Neuron (in vitro differentiated cells): Measurements from ENCODE around the gene ZC3H14.

Experiments
- H2AFZ ChIP-seq: one replicate; pipeline ENCODE4 v1.6.1; 2013; ENCODE audit warnings: low read depth, mild to moderate bottlenecking, inconsistent platforms, low read length, moderate library complexity
- H3K27me3 ChIP-seq: one replicate; pipeline ENCODE4 v1.6.1; 2013; ENCODE audit warnings: low read length; ENCODE audit not compliant: insufficient read depth
- H3K36me3 ChIP-seq: one replicate; pipeline ENCODE4 v1.6.1; 2013; ENCODE audit warnings: low read length; ENCODE audit not compliant: insufficient read depth
- H3K4me1 ChIP-seq: one replicate; pipeline ENCODE4 v1.6.1; 2013; ENCODE audit warnings: low read length; ENCODE audit not compliant: insufficient read depth
- H3K4me3 ChIP-seq: 2 replicates; pipeline ENCODE4 v1.5.1; 2013; ENCODE audit warnings: mild to moderate bottlenecking, low read length, moderate library complexity
- H3K9me3 ChIP-seq: one replicate; pipeline ENCODE4 v1.6.1; 2013; ENCODE audit warnings: low read length

ZC3H14 gene

DNA sequence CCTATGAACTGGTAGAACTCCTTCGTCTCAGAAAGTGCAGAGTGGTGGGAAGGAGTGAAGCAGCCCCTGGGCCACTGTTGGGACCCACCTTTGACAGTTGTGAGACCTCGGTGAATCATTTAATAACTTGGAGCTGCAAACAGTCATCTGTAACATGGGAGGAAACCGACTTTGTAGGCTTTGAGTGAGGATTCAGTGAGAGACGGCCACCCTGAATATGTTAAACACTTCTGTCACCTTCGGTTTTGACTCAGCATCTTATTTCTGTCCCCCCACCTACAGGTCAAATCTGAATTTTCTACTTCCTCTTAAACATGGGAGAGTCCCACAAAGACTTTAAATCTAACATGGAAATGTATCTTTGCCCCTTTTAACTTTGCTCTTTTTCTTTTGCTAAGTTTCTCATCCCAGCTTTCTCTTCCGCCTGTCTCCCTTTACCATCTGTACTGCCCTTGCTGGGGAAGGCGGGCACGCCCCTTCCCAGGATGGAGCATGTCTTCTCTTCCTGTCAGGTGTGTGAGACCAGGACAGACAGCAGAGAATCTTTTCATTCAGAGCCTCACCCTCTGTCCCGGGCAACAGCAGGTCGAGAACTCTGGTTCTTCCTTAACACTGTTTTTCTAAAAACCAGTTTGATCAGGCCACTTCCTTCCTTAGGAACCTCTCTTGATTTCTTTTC lies 37.1 kb downstream of the ZC3H14 start:
- no peaks in the 10 kb centered on the region for H3K4me1 ChIP-seq
- peaks cover 95% of the 10 kb centered on the region for H3K36me3 ChIP-seq
- H3K4me3 ChIP-seq, result no peak overlapping the region
- no peaks in the 10 kb centered on the region for H3K27me3 ChIP-seq
- no peaks in the 10 kb centered on the region for H3K9me3 ChIP-seq
- H2AFZ ChIP-seq, result no peak overlapping the region

GRCh38 chr14:88604212-88604611 lies 41.4 kb downstream of the ZC3H14 start:
- Histone ChIP-seq H2AFZ (no peak overlapping the region), H3K4me1 (no peaks in the 10 kb centered on the region), H3K36me3 (peaks cover 94% of the 10 kb centered on the region), H3K4me3 (no peak overlapping the region), H3K9me3 (no peaks in the 10 kb centered on the region), H3K27me3 (no peaks in the 10 kb centered on the region)

DNA sequence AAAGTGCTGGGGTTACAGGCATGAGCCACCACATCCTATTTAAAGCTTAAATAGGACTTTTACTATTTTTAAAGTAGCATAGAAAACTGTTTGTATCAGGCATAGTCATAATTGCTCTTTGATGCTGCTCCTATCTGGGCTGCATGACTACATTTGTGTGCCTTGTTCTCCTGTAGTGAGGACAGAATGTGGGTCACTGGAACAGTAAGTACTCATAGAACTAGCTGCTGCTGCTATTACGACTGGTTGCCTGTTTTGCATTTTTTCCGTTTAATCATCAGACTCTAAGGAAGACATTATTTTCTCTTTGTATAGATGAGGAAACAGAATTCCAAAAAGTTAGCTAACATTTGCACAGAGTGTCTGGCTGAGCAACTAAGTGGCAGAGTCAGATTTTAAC lies 42.8 kb downstream of the ZC3H14 start:
- Histone ChIP-seq H3K4me1 (no peaks in the 10 kb centered on the region), H3K9me3 (no peaks in the 10 kb centered on the region), H3K27me3 (no peaks in the 10 kb centered on the region), H3K4me3 (no peak overlapping the region), H3K36me3 (peaks cover 93% of the 10 kb centered on the region), H2AFZ (no peak overlapping the region)

DNA sequence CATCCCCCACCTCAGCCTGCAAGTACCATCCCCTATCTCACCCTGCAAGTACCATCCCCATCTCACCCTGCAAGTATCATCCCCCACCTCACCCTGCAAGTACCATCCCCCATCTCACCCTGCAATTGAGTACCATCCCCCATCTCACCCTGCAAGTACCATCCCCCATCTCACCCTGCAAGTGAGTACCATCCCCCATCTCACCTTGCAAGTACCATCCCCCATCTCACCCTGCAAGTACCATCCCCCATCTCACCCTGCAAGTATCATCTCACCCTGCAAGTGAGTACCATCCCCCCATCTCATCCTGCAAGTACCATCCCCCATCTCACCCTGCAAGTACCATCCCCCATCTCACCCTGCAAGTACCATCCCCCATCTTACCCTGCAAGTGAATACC lies 45.0 kb downstream of the ZC3H14 start:
- H3K27me3 ChIP-seq, result no peaks in the 10 kb centered on the region
- no peak overlapping the region for H3K4me3 ChIP-seq
- H3K9me3 ChIP-seq, result no peaks in the 10 kb centered on the region
- no peaks in the 10 kb centered on the region for H3K4me1 ChIP-seq
- no peak overlapping the region for H2AFZ ChIP-seq
- H3K36me3 ChIP-seq, result peaks cover 92% of the 10 kb centered on the region

DNA sequence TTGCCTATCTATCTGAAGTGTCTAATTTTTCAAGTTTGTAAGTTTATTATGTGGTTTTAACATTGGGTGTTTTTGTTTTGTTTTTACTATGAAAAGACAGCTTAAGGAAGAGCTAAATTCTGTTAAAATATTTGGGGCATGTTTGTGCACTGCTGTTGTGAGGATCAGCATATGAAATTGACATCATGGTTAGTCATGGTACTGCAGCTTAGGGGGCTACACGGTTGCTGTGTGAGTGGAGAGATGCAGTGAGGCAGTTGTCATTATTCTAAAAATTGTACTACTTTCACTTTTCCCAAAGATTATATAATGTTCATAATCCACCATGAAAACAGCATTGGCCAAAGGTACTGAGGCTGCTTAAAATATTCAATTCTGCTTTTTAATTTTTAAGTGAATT lies 49.0 kb downstream of the ZC3H14 start:
- Histone ChIP-seq H3K36me3 (peaks cover 74% of the 10 kb centered on the region), H2AFZ (no peak overlapping the region), H3K4me1 (no peaks in the 10 kb centered on the region), H3K27me3 (no peaks in the 10 kb centered on the region), H3K4me3 (no peak overlapping the region), H3K9me3 (no peaks in the 10 kb centered on the region)

- H3K36me3 ChIP-seq, result peaks cover 63% of the 10 kb centered on the region
- H3K4me3 ChIP-seq, result no peak overlapping the region
- no peak overlapping the region for H2AFZ ChIP-seq
Measured at GRCh38 chr14:88612981-88613380, 50.1 kb downstream of the ZC3H14 start.

GRCh38 chr14:88613552-88614010 lies 50.7 kb downstream of the ZC3H14 start:
- H3K9me3 ChIP-seq, result no peaks in the 10 kb centered on the region
- H3K27me3 ChIP-seq, result no peaks in the 10 kb centered on the region
- H3K36me3 ChIP-seq, result peaks cover 57% of the 10 kb centered on the region

More at GRCh38 chr14:88612981-88613380, 50.1 kb downstream of the ZC3H14 start:
- H3K9me3 ChIP-seq, result no peaks in the 10 kb centered on the region
- H3K4me1 ChIP-seq, result no peaks in the 10 kb centered on the region
- H3K27me3 ChIP-seq, result no peaks in the 10 kb centered on the region

DNA sequence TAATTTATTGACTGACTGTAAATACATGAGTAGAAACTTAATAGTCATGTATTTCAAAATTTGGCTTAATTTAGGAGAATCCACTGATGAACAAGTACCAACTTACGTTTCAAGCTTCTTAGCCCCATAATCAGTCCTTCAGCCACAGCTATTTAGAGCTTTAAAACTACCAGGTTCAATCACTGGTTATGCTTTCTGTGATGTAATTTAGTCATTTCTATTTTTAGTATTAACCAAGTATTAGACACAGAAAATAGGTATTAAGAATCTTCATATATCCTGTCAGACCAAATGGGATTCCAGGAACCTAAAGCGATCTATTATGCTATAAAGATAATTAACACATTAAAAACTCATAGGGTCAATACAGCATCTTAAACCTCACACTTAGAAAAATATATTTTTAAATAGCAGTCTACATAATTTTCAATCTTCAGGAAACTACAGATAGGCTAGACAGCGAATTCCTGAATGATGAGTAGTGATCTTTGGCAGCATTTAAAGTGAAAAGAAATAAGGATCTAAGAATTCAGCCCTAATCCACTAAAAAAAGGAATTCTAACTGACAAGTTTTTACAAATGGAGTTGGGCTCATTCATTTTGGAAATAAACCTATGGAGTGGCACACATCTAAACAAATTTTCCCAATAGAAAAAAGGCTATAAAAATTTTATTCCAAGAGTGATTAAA lies 51.5 kb downstream of the ZC3H14 start:
- peaks cover 3% of the 10 kb centered on the region for H3K4me1 ChIP-seq
- peaks cover 51% of the 10 kb centered on the region for H3K36me3 ChIP-seq
- H3K9me3 ChIP-seq, result no peaks in the 10 kb centered on the region
- H3K27me3 ChIP-seq, result no peaks in the 10 kb centered on the region
- no peak overlapping the region for H3K4me3 ChIP-seq
- no peak overlapping the region for H2AFZ ChIP-seq

More at GRCh38 chr14:88613552-88614010, 50.7 kb downstream of the ZC3H14 start:
- no peak overlapping the region for H2AFZ ChIP-seq
- peaks cover 3% of the 10 kb centered on the region for H3K4me1 ChIP-seq
- H3K4me3 ChIP-seq, result no peak overlapping the region

- Histone ChIP-seq H3K4me3 (no peak overlapping the region), H3K9me3 (no peaks in the 10 kb centered on the region), H3K27me3 (no peaks in the 10 kb centered on the region), H3K36me3 (peaks cover 29% of the 10 kb centered on the region), H3K4me1 (peaks cover 3% of the 10 kb centered on the region), H2AFZ (no peak overlapping the region)
Measured at GRCh38 chr14:88616697-88617096, 53.9 kb downstream of the ZC3H14 start.

DNA sequence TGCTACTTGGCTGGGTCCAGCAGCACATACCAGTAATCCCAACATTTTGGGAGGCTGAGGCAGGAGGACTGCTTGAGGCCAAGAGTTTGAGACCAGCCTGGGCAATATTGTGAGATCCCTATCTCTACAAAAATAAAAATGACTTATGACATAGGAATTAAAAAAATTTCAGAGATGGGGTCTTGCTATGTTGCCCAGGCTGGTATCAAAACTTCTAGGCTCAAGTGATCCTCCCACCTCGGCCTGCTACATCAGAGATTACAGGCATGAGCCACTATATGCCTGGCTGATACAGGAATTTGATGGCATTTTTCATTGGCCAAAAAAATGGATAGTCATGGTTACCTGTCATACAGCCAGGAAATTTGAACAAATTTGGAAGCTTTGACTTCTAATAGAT lies 54.6 kb downstream of the ZC3H14 start:
- peaks cover 3% of the 10 kb centered on the region for H3K4me1 ChIP-seq
- H3K4me3 ChIP-seq, result no peak overlapping the region
- H3K36me3 ChIP-seq, result peaks cover 22% of the 10 kb centered on the region
- H3K9me3 ChIP-seq, result no peaks in the 10 kb centered on the region
- H2AFZ ChIP-seq, result no peak overlapping the region
- H3K27me3 ChIP-seq, result no peaks in the 10 kb centered on the region

DNA sequence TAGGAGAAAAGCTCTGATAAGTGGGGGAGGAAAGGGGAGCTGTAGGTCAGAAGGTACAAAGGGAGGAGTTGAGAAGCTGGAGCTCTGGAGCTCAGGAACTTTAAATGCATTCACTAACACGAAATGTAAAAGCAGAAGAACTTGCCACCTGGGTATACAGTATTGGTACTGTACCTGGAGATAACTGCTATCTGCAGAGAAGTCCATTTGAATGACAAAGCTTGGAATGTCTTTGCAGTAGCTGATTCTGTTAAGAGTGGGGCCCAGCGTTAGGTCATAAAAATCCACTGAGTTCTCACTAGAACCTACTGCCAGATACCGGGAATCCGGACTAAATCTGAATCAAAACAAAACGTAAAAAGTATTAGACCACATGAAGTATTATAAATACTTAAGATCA lies 55.6 kb downstream of the ZC3H14 start:
- Histone ChIP-seq H3K36me3 (peaks cover 14% of the 10 kb centered on the region), H3K9me3 (no peaks in the 10 kb centered on the region), H3K27me3 (no peaks in the 10 kb centered on the region), H3K4me3 (no peak overlapping the region), H2AFZ (no peak overlapping the region), H3K4me1 (peaks cover 3% of the 10 kb centered on the region)

- Histone ChIP-seq H3K27me3 (no peaks in the 10 kb centered on the region), H2AFZ (no peak overlapping the region), H3K36me3 (no peaks in the 10 kb centered on the region), H3K4me3 (no peak overlapping the region), H3K9me3 (no peaks in the 10 kb centered on the region), H3K4me1 (peaks cover 3% of the 10 kb centered on the region)
Measured at GRCh38 chr14:88621100-88621499, 58.3 kb downstream of the ZC3H14 start.

DNA sequence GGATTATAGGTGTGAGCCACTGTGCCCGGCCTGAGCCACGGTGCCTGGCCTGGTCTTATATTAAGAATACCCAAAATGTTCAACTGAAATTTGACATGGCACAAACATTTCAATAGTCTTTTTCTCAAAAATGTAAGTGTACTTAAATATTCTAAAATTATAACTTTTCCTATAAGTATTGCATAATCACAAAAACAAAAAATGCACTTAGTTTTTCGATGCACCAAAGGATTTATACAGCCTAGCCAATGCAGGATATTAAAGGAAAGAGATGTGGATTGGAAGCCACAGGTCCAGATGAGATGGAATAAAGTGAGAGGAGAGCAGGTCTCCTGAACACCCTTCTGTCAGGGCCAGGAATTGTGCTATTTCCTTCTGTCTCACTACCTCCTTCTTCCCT lies 62.8 kb downstream of the ZC3H14 start:
- Histone ChIP-seq H3K36me3 (no peaks in the 10 kb centered on the region), H3K9me3 (no peaks in the 10 kb centered on the region), H3K27me3 (no peaks in the 10 kb centered on the region), H3K4me3 (no peak overlapping the region), H3K4me1 (no peaks in the 10 kb centered on the region), H2AFZ (no peak overlapping the region)
